GM12872 (cell line): ENCODE results near the gene CHPF.
A peak's percentile ranks its signal among the peaks of the same experiment; 100 is the strongest.

Experiments
- CTCF ChIP-seq: IDR thresholded peaks from 3 replicates; pipeline ENCODE4 v1.5.1; 2011; ENCODE audit warnings: low read depth, mild to moderate bottlenecking, low read length, moderate library complexity; ENCODE audit not compliant: insufficient read depth

The CHPF gene

GRCh38 chr2:219499058-219499307, 44.6 kb downstream of the CHPF start:
- no peak for TF ChIP-seq CTCF

GRCh38 chr2:219498280-219499057, 45.1 kb downstream of the CHPF start, which contains the start of gene GMPPA:
GMPPA (plus strand) TSS chr2:219498891; CDS start chr2:219499976, 1,085 bp downstream.
- no peak for TF ChIP-seq CTCF

GRCh38 chr2:219497495-219498279, 45.9 kb downstream of the CHPF start:
- no peak for TF ChIP-seq CTCF

- no peak for TF ChIP-seq CTCF
These were observed 46.6 kb downstream of the CHPF start for GRCh38 chr2:219496825-219497494.

GRCh38 chr2:219496247-219496824, 47.3 kb downstream of the CHPF start:
- no peak for TF ChIP-seq CTCF

- TF ChIP-seq CTCF = peak; percentile 65
These were observed 48.0 kb downstream of the CHPF start for GRCh38 chr2:219495531-219496122.

- no peak for TF ChIP-seq CTCF
These were observed 48.6 kb downstream of the CHPF start for GRCh38 chr2:219494952-219495530.
